ENCODE data around the gene KCTD7.
"Not testable (repeated sequence)": the region's sequence is repeated elsewhere in the genome, so short reads cannot be mapped to it uniquely, and the experiment has no call there.

Gene KCTD7

DNA sequence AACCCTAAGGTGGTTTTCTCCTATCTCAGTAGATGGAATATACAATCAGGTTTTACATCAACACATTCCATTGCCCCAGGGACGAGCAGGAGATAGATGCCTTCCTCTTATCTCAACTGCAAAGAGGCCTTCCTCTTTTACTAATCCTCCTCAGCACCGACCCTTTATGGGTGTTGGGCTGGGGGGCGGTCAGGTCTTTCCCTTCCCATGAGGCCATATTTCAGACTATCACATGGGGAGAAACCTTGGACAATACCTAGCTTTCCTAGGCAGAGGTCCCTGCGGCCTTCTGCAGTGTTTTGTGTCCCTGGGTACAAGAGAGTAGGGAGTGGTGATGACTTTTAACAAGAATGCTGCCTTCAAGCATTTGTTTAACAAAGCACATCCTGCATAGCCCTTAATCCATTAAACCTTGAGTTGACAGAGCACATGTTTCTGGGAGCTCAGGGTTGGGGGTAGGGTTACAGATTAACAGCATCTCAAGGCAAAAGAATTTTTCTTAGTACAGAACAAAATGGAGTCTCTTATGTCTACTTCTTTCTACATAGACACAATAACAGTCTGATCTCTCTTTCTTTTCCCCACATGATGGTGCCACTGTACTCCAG, 9.2 kb upstream of the KCTD7 start:
- DNase-seq = not testable (repeated sequence)

DNA sequence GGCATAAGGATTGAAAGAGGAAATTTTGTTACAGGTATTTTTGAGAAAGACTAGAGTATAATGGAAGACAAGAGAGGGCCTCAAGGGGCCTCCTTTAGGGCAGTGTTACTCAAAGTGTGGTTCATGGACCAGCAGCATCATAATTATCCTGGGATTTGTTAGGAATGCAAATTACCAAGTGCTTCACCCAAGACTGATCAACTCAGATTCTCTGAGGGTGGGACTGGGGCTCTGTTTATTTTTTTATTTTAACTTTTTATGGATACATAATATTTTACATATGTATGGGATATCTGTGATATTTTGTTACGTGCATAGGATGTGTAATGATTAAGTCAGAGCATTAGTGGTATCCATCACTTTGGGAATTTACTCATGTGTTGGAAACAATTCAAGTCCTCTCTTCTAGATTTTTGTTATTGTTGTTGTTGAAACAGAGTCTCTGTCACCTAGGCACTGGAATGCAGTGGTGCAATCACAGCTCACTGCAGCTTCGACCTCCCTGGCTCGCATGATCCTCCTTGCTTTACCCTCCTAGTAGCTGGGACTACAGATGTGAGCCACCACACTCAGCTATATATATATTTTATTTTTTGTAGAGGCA, 2.2 kb upstream of the KCTD7 start:
- DNase-seq = no peak

DNA sequence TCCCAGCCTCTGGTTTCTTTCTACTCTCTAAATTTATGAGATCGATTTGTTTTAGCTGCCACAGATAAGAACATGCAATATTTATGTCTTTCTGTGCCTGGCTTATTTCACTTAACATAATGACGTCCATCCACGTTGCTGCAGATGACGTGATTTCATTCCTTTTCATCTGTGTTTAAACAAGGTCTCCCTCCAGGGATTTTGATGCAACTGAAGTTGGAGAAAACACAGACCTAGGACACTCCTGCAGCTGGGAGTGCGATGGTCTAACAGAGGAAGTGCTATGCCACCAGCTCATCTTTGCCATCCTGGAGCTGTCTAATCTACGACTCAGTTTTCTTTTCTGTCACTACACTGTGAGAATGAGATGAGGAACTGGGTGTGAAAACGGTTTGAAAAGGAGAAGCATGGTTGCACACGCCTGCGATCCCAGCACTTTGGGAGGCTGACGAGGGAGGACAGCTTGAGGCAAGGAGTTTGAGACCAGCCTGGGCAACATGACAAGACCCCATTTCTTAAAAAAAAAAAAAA, 1.5 kb upstream of the KCTD7 start:
- no peak for DNase-seq

DNA sequence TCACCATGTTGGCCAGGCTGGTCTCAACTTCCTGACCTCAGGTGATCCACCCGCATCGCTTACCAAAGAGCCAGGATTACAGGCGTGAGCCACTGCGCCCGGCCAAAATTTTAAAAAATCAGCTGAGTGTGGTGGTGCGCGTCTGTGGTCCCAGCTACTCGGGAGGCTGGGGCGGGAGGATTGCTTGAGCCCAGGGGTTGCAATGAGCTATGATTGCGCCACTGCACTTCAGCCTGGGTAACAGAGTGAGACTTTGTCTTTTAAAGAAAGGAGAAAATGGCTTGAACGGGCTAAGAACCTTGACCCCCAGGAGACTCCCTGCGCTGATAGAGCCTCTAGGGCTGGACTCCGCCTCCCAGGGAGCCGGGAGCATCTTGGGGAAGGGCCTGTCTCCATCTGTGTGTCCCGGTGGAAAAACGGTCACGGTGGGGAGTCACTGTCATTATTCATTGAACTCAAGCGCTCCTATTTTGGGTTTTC, 760 bp upstream of the KCTD7 start:
- DNase-seq = no peak

DNA sequence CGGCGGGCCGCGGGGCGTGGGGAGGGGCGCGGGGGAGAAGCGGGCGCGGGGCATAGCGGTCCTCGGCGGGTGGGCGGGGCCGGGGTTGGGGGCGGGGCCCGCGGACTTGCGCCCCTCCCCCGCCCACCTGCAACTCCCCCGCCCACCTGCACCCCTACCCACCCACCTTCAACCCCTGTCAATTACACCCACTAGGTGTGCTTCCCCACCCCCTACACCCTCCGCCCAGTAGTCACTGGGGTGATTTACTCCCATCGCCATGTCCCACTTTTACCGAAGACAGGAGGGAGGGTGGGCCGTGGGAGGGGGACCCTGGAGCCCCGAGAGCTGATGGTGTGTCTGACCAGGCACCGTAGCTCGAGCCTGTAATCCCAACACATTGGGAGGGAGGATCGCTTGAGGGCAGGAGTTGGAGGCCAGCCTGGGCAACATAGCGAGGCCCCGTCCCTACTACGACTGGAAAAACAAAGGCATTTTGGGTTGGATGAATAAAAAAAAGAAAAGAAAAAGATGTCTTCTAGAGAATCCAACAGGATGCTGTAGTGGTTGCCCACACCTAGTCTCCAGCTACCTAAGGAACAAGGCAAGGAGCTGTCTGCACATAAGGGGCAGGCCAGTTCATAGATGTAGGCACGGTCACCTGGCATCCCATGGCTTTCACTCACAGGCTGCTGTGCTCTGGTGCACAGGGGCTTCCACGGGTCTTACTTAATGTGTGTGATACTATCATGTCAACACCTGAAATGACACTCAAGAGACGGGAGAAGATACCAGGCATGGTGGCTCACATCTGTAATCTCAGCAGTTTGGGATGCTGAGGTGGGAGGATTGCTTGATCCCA, 761 bp downstream of the KCTD7 start:
- no peak for DNase-seq

DNA sequence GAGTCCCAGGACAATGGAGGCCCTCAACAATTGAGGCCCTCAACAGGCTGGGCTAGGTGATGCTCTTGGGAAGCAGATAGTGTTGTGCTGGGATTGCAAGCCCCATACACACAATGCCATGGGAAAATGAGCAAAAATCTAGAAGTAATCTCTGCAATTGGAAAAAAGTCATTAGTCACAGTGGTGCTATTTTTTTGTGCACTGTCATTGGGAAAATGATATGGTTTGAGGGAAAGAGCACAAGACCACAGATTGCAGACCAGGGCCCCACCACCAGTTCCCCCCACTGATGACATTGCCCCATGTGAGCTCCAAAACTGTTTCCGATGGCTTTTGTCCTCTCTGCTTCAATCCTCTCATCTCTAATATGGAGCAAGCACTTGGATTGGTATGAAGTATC, 1.9 kb downstream of the KCTD7 start:
- DNase-seq = no peak

DNA sequence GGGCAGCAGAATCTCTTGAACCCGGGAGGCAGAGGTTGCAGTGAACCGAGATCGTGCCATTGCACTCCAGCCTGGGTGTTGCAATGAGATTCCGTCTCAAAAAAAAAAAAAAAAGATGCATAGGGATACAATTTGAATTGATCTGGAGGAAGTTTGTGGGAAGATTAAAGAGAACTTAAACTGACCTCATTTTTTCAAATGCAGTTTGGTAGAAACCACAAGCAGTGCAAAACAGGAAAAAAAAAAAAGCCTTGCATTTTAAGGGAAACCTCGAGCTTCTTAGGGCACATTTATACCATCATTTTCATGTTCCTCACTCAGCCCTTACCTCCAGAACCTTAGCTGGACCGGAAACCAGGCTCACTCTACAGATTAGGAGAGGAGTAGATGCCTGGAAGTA, 2.8 kb downstream of the KCTD7 start:
- no peak for DNase-seq

DNA sequence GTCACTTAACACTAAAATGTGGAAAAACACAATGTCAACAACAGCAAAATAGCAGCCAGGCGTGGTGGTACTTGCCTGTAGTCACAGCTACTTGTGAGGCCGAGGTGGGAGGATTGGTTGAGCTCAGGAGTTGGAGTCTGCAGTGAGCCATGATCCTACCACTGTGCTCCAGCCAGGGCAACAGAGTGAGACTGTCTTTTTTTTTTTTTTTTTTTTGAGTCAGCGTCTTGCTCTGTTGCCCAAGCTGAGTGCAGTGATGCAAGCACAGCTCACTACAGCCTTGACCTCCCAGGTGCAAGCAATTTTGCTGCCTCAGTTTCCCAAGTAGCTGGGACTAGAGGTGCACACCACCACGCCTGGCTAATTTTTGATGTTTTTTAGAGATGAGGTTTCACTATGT, 6.1 kb downstream of the KCTD7 start:
- no peak for DNase-seq

DNA sequence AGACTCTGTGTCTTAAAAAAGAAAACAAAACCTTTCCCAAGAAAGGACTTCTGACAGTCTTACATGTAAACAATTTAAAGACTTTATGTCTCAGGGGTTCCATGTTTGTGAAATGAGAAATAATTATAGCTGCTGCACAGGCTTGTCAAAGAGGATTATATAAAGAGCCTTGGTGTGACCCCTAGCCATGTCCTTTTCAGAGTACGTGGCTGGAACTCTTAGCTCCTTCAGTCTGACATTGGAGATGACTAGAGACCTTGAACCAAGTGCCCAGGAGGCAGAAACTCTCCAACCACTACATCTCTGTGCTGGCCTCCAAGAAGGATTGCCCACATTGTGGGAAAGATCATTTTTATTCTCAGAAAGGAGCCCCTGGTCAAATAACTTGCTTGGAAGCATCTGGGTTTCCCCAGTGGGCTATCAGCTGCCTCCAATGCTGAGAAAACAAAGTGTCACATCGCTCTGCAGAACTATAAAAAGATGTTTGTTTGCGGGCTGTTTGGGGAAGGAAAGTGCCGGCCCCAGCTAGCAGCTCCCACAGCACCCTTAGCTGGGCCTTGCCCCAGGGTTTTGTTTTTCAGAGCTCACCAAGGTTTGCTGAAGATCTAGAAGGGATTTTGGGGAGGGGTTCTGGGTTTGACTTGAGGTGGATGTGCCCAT, 6.8 kb downstream of the KCTD7 start:
- DNase-seq = not testable (repeated sequence)

DNA sequence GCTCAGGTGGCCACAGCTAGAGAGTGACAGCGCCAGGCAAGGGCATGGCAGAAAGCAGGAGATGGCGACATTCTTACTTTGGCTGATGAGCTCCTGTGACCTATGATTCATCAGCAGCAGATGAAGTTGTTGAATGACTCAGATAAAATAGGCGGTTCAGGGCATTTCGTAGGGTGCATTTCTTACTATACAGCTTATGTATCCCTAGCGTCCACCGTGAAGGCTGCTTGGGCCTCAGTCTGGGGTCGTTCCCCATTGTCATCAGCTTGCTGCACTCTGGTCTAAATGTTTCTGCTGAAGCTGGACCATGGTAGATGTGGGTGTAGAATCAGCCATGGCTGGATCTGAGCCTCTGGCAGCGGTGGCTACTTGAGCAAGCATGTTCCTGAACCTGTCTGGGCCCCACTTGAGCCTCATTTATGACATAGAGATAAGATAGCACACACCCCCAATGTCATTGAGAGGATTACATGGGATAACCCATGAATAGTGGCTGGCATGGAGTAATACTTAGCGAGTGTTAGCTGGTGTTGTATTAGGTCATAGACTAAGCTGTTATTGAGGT, 7.4 kb downstream of the KCTD7 start:
- not testable (repeated sequence) for DNase-seq

DNA sequence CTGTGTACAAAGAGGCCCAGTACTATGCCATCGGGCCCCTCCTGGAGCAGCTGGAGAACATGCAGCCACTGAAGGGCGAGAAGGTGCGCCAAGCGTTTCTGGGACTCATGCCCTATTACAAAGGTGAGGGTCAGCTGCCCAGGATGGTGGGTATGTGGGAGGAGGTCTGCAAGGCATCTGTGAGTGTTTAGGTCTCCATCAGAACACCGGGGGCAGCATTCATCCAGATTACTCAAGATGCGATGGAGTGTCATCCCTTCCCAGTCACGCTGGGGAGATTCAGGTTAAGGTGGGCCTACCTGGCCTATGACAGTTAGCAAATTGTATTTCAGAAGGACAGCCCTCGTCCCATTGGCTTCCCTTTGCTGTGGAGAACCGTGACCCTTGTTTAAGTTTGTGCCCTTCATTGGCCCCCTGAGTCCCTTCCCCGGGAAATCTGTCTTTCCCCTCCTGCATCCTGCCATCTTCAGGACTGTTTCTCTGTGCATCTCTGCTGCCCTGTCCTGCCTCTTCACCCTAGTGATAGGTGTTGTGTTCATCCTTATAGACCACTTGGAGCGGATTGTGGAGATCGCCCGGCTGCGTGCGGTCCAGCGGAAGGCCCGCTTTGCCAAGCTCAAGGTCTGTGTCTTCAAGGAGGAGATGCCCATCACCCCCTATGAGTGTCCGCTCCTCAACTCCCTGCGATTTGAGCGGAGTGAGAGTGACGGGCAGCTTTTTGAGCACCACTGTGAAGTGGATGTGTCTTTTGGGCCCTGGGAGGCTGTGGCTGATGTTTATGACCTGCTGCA, 9.8 kb downstream of the KCTD7 start:
- no peak for DNase-seq

DNA sequence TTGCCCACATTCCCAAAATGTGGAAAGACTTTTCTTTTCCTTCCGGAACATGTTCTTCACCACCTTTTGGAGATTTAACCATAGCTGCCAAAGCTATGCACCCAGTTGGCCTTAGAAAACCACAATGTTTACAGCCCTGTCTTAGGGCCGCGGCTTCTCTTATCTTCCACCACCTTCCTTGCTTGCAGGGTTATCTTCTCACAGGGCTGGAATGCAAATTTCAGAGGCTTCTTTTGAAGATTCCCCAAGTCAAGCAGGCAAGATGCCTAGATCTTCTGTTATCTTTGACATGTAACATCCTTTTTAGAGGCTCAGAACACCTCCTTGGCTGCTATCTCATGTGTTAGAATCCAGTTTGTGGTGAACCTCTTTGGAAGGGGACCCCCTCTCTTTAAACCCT, 11.1 kb downstream of the KCTD7 start:
- DNase-seq = no peak

DNA sequence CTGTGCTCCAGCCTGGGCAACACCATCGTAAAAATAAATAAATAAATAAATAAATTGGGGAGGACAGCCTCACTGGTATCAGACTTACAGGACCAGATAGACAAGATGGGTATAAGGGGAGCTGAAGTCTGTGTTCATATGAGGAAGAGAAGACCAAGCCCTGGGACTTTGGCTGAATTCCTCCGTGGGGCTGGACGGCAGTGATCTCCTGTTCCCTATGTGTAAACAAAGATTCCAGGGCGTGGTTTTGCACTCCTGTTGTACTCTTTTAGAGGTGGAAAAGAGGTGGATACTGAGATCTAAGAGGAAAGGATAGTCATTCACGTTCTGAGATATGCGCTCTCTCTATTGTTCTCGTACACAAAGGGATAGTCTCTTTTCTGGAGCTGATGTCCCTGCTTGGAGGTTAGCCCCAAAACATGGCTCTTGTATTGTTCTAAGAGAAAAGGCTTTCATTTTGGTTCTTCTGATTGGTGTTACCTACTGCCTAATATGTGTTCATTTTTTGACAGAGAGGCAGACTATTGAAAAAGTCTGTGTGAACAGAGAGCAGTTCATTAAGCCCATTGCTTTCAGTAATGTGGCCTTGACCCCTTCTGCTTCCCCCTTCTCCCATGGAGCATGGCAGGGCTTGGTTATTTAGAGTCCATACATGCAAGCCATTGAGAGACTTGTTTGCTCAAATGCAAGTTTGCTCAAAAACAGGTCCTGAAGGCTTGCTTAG, 12.3 kb downstream of the KCTD7 start:
- no peak for DNase-seq

DNA sequence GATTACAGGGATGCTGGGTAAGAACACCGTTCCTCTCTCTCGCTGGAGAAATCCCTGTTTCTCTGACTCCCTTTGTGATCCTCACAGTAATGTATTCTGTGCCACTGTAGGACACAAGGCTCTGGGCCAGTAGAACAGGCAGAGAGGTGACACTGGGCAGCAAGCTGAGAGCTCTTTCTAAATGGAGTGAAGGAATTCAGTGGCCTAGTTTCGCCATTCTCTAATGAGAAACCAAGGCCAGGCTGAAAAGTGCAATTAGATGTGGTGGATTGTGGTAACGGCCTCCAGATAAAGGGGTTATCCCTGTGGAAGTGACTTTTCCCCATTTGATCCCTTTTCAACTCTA, 12.8 kb downstream of the KCTD7 start:
- DNase-seq = no peak

DNA sequence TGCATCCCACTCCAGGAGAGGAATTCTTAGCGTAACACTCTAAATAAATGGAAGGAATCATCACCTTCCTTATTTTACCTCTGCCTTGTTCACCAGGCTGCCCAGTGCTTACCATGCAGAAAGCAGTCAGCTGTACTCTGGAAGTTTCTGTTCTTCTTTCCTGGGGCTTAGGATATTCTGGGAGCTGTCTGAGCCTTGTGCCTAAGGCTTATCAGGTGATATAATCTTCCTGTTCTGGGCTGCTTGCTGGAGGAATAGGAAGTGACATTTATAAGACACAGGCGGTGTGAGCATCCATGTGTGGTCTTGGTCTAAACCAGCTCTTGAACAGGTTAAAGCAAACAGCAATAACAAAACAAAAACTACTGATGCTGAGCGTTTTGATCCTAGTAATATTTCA, 13.5 kb downstream of the KCTD7 start:
- no peak for DNase-seq

DNA sequence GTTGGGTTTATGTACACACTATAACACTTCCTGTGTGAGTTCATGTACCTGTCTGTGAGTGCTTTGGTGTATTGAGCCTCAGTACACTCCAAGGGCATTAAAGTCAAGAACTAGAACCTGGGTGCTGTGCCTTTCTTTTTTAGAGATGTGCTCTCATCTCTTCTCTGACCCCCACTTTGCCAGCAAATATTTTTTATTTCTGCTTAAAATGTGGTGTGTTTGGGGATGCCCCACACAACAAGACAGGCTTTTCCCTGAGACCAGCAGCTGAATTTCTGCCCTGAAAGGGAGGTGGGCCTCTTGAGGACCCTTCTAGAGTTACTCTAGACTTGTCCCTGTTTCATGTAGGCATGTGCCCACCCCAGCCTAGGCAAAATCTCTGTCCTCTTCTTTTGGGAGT, 14.3 kb downstream of the KCTD7 start:
- DNase-seq = no peak

DNA sequence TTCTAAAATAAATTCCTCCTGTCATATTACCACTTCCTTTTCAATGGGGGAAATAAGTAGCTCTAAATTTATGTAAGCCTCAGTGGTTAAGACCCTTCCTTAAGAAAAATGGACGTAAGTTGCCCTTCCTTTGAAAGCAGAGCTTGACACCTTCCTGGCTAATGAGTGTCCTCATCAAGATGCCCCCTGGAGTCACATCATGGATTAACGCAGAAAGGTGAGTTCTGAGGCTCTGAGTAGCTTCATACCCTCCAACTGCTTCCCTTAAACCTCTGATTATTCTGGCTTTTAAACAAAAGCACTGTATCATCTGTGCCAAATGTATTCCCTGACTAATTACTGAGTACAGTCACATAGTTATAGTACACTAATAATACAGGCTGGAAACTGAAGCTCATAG, 14.7 kb downstream of the KCTD7 start:
- DNase-seq = no peak

DNA sequence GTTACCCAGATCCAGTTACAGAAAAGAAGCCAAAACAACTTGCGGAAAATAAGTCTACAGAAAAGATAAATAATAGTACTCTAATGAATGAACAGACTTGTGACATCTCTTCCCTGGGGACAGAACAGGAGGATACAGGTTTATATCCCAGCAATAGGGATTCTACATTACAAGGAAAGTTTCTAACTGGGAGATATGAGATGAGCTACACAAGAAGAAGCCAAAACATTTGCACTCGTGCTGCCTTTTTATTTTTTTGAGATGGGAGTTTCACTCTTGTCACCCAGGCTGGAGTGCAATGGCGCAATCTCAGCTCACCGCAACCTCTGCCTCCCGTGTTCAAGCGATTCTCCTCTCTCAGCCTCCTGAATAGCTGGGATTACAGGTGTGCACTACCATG, 22.3 kb downstream of the KCTD7 start:
- not testable (repeated sequence) for DNase-seq

DNA sequence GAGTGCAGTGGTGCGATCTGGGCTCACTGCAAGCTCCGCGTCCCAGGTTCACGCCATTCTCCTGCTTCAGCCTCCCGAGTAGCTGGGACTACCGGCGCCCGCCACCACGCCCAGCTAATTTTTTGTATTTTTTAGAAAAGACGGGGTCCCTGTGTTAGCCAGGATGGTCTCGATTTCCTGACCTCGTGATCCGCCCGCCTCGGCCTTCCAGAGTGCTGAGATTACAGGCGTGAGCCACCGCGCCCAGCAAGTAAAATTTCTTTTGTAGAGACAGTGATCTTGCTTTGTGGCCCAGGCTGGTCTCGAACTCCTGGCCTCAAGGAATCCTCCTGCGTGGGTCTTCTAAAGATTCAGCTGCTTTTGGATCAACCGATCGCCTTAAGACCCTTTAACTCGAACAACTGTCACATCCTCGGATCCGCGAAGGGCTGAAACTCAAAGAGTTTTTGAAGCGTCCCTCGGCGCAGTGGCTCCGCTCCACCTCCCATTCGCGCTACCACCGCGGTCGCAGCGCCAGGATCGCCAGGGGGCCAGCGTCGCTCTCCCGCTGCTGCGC, 25.1 kb downstream of the KCTD7 start:
- DNase-seq = not testable (repeated sequence)

DNA sequence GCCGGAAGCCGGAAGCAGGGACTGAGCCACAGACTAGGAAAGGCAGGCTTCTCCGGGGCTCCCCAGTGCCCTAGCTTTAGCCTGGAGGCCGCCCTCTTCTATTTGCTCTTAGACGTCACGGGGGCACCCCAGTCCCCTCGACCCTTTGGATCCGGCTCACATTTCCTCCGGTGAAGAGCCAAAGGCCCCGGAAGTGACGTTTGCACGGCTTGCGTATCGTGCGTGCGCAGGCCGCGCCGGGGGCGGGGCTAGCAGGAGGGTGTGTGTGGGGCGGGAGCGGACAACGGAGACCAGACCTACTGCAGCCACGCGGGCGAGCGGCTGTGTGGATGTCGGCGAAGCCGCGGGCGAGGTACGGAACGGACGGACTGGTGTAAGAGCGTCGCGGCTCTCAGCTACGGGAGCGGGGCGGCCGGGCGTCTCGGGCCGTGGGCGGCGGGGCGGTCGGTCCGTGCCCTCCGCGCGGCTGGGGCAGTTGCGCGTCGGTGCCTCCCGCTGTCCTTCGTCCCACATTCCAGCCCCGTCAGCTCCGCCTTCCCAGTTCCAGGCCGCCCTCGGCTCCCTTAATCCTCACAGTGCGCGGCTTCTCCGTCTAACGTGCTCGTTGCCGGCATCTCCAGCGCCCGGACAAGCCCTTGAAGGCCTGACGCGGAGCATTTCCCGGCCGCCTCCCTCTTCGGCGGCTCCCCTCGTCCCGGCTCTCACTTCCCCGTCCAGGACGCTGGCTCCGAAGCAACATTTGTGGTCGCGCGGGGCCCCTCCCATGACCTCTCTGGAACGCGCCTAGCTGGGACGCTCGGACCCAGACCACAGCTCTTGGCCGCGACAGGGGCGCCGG, 25.8 kb downstream of the KCTD7 start:
- peak; percentile 93 for DNase-seq
